HG03097 (cell line): ENCODE measurements around the gene TPM3.

Experiments
- ATAC-seq: cut with Tn5 transposase; IDR thresholded peaks from one replicate; pipeline ENCODE4 v1.9.1; 2021; ENCODE audit not compliant: unreplicated experiment, low FRiP score

Gene TPM3

GRCh38 chr1:154115180-154115579, 76.7 kb downstream of the TPM3 start:
- ATAC-seq = no peak
